Activated CD4-positive, alpha-beta T cell treated with anti-CD3 and anti-CD28 coated beads, Interleukin-2, amount 50 U/mL, for 24 hours (primary cell): ENCODE data around the gene CLDN4.

Experiments
- DNase-seq, 2 donors: peaks; one replicate each; pipeline ENCODE4 v3.0.0-alpha.2; 2020; ENCODE audit warnings: low read depth in 1 of 2, low spot score in 1 of 2

The CLDN4 gene

DNA sequence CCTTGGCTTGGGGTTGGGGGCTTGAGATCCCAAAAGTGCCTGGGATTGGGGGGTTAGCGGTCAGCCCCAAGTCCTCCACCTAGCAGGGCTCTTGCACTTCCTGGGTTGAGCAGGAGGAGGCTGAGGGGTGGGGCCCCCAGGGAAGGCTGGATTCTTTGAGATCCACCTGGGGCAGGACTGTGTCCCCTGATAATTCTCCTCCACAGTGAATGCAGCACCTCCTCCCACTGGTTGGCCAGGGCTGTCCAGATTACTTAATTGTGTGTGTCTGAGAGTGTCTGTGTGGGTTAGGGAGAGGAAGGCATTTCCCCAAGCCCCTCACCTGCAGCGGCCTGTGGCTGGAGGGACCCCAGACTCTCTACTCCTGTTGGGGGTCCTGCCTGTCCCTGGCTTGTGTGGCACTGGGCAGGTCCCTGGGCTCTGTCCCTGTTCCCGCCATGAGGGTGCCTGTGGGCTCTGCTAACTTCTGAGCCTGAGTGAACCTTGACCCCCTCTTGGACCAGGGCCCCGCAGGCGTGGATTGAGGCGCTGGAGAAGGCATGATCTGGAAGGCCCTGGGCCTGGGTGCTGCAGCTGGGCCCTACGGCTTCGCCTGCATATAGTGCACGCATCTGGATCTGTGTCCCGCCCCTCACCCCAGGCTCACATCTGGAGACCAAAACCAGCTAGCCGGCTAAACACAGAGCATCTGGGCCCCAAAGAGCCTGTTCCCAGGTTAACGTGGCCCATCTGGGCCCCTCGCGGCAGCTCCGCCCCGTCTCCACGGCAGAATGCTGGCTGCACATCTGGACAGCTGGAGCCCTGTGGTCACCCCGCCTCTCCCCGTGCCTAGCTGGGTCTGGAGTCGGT, 40.6 kb downstream of the CLDN4 start:
- DNase-seq, result no peak

DNA sequence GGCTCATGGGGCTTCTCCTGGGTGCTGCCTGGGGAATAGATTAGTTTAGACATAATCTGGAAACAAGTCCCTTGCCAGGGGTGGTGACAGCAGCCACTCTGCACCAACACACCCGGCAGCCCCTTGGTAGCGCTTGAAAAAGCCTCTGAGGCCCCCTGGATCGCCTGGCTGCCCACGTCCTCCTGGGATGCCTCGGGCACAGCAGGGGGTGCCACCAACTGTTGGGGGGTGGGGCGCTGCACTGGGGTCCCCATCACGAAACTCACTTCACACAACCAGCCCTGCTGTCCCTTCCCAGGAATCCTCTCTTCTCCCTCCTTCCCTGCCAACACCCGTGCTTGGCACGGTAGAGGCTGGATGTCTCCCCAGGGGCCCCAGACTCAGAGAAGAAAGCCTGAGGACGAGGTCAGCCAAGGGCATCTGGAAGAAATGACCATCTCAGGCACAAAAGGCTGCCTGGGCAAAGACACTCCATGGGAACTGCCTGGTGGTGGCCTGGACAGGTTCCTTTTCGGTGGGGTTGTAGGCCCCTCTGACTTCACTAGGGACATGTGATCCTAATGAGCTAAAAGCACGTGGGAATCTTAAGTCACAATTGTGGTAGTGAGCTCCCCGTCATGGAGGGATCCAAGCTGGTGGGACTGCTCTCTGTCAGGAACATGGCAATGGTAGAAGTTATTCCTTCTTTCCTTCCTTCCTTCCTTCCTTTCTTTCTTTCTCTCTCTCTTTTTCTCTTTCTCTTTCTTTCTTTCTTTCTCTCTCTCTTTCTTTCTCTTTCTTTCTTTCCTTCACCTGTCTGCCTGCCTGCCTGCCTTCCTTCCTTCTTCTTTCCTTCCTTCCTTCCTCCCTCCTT, 41.5 kb downstream of the CLDN4 start:
- no peak for DNase-seq

DNA sequence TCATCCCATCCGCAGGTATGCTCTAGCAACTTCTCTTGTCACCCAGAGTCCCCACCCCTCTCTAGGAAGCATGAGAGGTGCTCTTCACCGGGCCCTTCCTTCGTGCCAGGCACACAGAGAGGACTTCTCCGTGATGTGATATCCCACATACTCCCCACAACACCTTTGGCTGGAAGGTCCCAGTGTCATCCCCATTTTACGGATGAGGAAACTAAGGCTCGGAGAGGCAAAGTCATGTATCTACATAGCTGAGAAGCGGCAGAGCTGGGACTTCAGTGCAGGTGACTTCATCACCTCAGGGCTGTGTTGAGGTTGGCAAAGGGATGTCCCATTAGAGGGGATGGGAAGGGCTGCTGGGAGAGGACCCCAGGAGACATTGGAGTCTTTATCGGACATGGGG, 45.6 kb downstream of the CLDN4 start:
- DNase-seq, result no peak

- no peak for DNase-seq
Observed at GRCh38 chr7:73876973-73877372, 46.2 kb downstream of the CLDN4 start.

DNA sequence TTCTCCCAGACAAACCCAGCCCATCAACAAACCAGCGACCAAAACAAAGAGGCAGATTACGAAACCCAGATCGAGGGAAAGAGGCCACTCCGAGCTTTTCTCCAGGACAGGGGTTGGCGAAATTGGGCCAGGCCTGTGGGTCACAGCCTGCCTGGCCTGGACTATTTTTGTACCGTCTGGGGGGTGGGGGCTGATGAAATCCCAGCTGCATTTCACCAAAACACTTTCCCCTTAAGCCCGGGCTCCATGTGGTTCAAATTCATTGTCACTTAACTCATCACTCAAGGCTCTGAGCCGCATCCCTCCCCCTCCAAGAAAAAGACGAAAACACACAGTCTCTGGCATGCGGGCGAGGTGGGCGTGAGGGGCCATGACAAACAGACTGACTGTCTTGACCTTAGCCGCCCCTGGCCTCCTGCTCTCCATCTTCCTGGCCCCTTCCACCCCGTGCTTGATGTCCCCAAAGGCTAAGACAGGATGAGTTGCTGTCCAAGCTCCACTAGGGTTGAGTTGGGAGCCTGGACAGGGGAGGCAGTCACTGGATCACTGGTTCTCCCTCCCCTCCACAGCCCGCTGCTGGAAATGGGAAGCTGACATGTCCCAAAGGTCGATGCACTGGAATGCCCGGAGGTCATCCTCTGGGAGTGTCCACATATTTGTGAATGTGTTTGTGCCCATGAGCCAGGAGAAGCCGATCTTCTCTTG, 49.3 kb downstream of the CLDN4 start:
- DNase-seq, result no peak

DNA sequence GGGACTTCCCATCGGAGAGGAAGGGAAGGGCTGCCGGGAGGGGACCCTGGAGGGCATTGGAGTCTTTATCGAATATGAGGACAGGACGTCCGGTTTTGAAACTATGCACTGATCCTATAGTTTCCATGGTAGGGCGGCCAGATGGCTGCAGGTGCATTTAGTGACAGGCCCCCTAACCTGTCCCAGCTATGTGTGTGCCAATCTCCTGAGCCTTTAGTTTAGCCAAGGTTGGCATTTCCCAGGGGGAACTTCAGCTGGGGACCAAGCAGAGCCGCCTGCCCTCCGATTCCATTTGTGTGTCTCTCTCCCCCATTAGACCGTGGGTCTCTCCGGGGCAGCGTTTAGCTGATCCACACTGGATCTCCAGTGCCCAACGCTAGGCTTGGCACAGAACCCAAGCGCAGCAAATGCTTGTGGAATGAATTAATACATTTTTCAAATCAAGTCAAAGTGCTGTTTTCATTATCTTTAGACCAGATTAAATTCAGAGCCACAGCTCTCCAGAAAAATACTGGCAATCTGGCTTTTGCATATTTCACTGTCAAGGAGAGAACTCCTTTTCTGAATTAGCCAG, 50.0 kb downstream of the CLDN4 start:
- DNase-seq, result no peak

DNA sequence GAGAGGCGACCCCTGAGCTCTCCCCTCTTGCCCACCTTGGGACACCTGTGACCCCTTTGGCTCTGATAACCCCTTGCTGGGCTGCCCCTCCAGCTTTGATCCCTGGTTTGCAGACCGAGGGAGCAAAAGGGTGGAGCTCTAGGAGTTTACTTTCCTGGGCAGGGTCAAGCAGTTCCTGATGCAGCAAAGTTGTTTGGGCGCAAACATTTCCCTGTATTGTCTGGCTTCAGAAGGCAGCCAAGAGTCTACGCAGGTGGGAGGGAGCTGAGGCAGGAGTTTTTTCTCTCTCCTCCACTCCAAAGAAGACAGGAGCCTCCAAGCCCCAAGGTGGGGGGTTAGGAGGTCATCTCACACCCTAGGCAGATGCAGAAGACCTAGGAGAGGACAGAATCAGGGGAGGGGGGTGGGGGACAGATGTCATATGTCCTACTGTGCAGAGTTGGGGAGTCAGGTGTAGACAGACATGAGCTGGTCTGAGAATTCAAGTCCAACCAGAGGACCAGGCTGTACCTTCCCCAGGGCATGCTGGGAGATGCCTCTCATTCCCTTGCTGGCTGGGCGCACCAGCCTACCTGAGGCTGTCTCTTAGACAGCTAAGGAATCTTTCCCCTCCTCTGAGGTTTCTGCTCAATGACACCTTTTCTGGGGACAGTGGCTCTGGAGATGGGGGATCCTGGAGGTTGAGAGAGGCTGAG, 50.7 kb downstream of the CLDN4 start:
- no peak for DNase-seq

- DNase-seq, result no peak
Observed at GRCh38 chr7:73882047-73882402, 51.2 kb downstream of the CLDN4 start.
